NCI-H748 treated with DMSO at 0.1 percent for 48 hours (cell line): Measurements from ENCODE around the gene HSDL2.
"Not testable (repeated sequence)": the region's sequence is repeated elsewhere in the genome, so short reads cannot be mapped to it uniquely, and the experiment has no call there.

Experiments
- DNase-seq: peaks from one replicate; lab custom pipeline; 2025; lab: John Stamatoyannopoulos, UW

Gene HSDL2

DNA sequence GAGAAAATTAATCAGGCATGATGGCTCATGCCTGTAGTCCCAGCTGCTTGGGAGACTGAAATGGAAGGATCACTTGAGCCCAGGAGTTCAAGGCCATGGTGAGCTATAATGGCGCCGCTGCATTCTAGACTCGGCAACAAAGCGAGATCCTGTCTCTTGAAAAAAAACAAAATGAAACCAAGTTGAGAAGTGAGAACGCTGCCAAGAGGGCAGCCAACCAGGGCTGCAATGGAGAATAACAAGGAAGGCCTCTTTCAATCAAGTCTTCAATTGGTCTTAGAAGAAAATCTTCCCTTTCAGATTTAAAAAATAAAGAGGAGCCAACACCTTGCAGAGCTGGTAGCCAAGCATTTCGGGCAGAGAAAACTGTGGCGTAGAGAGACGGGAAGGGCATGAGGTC lies 121.4 kb downstream of the HSDL2 start:
- no peak for DNase-seq

DNA sequence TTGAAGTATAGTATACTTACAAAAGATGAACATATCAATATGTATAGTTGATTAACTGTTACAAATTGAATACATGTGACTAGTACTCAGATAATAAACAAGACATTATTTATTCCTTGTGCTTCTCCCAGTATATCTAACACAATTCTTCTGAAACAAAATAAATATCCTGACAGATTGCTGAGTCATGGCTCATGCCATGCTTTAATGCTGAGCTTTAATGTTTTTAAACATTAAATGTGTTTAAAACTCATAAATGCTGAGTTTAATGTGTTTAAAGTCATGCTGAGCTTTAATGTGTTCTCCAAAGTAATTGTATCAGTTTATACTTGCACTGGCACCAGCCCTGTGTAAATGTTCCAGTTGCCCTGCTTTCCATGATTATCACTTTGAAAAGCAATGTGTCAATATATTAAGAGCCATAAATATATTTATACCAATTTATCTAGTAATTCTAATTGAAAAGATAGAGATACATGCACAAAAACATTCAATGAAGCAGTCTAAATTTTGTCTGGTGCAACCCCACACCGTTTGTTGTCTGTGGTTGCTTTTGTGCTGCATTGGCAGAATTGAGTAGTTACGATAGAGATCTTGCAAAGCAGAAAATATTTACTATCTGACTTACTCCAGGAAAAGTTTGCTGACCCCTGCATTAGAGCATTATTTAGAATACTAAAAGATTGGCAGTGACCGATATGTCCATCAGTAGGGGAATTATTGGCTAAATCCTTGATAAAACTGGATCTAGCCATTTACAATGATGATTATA lies 122.5 kb downstream of the HSDL2 start:
- no peak for DNase-seq

GRCh38 chr9:112503170-112503569 lies 123.3 kb downstream of the HSDL2 start:
- DNase-seq: no peak

DNA sequence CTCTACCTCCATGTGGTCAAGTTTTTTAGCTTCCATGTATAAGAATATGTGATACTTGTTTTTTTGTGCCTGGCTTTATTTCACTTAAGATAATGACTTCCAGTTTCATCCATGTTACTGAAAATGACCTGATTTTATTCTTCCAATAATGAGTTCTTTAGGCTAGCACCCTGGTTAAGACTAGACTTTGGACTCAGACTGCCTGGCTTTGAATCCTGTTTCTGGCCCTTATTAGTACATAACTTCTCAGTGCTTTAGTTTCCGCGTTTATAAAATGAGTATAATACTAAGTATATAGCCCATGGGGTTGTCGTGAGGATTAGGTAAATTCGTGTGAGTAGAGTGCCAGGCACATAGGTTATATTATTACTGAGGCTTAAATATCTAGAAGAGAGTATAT lies 125.2 kb downstream of the HSDL2 start:
- DNase-seq: no peak

- no peak for DNase-seq
Observed at GRCh38 chr9:112505607-112506006, 125.7 kb downstream of the HSDL2 start.

DNA sequence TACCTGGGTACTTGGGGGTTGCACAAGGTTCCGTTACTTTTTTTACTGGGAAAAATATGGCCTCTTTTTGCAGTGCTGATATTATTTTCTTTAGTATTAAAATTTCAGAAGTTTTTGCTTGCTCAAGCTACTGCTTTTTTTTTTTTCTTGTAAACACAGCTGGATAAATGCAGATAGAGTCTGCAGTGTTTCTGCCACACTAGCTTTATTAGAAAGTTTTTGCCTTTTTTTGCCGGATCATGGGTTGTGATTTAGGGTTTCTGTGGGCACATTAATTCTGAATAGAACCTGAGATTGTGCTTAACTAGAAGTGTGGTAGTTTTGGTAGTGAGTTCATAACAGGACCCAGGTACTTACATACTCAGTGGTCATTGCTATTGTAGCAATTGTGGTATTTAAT lies 126.7 kb downstream of the HSDL2 start:
- no peak for DNase-seq

- DNase-seq: no peak
Observed at GRCh38 chr9:112507001-112507680, 127.2 kb downstream of the HSDL2 start.

GRCh38 chr9:112508377-112508776 lies 128.5 kb downstream of the HSDL2 start:
- DNase-seq: no peak

DNA sequence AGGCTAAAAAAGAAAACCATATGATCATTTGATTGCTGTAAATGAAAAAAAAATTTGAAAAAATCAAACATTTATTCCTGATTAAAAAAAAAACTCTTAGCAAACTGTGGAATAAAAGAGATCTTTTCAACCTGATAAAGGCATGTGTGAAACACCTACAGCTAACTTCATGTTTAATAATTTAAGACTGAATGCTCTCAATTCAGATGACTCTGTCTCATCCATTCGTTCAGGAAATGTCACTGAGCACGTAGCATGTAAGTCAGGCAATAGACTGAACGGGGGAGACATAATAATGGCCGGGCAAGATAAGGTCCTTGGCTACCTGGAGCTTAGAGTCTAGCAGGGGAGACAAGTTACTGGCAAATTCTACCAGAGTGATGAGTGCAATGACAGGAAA lies 132.5 kb downstream of the HSDL2 start:
- not testable (repeated sequence) for DNase-seq

DNA sequence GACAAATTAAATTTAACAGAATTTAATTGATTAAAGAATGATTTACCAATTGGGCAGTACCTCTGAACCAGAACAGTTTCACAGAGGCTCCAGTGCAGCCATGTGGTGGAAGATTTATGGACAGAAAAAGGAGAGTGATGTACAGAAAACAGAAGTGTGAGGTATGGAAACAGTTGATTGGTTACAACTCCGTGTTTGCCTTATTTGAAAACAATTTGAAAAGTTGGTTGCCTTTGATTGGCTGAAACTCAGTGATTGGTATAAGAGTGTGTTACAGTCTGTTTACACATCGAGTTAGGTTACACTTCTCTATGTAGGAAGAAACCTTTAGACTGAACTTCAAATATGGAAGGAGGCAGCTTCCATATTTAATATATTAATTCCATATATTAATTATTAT lies 136.9 kb downstream of the HSDL2 start:
- no peak for DNase-seq

GRCh38 chr9:112520069-112520468 lies 140.2 kb downstream of the HSDL2 start:
- DNase-seq: no peak

DNA sequence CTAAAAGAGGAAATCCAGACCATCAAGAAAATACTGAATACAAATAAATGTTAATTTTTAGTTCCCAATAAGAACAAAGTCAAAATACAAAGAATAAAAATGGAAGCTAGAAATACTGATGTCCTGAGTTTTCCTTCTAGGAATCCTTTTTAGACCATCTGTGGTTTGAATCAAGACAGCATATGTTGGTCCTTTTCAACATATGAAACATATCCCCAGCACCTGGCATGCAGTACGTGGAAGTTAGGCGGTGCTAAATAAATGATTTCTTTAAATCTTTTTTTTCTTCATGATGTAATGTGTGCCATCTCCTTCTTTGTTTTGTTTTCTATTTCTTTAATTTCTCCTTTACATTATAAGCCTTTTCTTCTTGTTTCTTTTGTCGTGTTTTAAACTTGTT lies 140.7 kb downstream of the HSDL2 start:
- no peak for DNase-seq
